DMS53 (cell line): ENCODE measurements around the gene MAP2.

Experiments
- DNase-seq: peaks from one replicate; lab custom pipeline; 2025; lab: John Stamatoyannopoulos, UW

The MAP2 gene

GRCh38 chr2:209719034-209719433 lies 295.2 kb downstream of the MAP2 start:
- DNase-seq: no peak

GRCh38 chr2:209721497-209721896 lies 297.6 kb downstream of the MAP2 start:
- no peak for DNase-seq

- no peak for DNase-seq
These were observed 302.5 kb downstream of the MAP2 start for GRCh38 chr2:209726311-209726710.

- DNase-seq: no peak
These were observed 303.2 kb downstream of the MAP2 start for GRCh38 chr2:209727077-209727476.

- DNase-seq: no peak
These were observed 311.0 kb downstream of the MAP2 start for GRCh38 chr2:209734805-209735204.

GRCh38 chr2:209741953-209742352 lies 318.1 kb downstream of the MAP2 start:
- DNase-seq: no peak

GRCh38 chr2:209753020-209753419 lies 329.2 kb downstream of the MAP2 start:
- DNase-seq: no peak

- DNase-seq: no peak
These were observed 333.3 kb downstream of the MAP2 start for GRCh38 chr2:209757163-209757562.

GRCh38 chr2:209761566-209761965 lies 337.7 kb downstream of the MAP2 start:
- DNase-seq: no peak

- DNase-seq: no peak
These were observed 338.7 kb downstream of the MAP2 start for GRCh38 chr2:209762563-209762962.

- DNase-seq: no peak
These were observed 339.3 kb downstream of the MAP2 start for GRCh38 chr2:209763106-209763505.

GRCh38 chr2:209766613-209767012 lies 342.8 kb downstream of the MAP2 start:
- no peak for DNase-seq

GRCh38 chr2:209767316-209767715 lies 343.5 kb downstream of the MAP2 start:
- no peak for DNase-seq

- DNase-seq: no peak
These were observed 344.7 kb downstream of the MAP2 start for GRCh38 chr2:209768557-209768956.

GRCh38 chr2:209771474-209772289 lies 347.8 kb downstream of the MAP2 start, which contains the start of gene UNC80:
Gene UNC80, plus strand, starts transcription at chr2:209771832. Its CDS starts 241 bp downstream, at chr2:209772073.
- peak; percentile 86 for DNase-seq

GRCh38 chr2:209772290-209772685 lies 348.4 kb downstream of the MAP2 start:
- peak; percentile 64 for DNase-seq

GRCh38 chr2:209773377-209773776 lies 349.5 kb downstream of the MAP2 start:
- peak; percentile 56 for DNase-seq
